Measurements from ENCODE around the gene HTT-AS. TPM values are rescaled to one million over a fixed set of nuclear protein-coding genes. Genes with fewer than 3 reads are reported as not detected.

The HTT-AS gene
- total and polyA plus RNA-seq, 2 of the 13 experiments (the other 11 are each of a cell fraction or from before 2014, with no cell fraction given), result not detected

DNA sequence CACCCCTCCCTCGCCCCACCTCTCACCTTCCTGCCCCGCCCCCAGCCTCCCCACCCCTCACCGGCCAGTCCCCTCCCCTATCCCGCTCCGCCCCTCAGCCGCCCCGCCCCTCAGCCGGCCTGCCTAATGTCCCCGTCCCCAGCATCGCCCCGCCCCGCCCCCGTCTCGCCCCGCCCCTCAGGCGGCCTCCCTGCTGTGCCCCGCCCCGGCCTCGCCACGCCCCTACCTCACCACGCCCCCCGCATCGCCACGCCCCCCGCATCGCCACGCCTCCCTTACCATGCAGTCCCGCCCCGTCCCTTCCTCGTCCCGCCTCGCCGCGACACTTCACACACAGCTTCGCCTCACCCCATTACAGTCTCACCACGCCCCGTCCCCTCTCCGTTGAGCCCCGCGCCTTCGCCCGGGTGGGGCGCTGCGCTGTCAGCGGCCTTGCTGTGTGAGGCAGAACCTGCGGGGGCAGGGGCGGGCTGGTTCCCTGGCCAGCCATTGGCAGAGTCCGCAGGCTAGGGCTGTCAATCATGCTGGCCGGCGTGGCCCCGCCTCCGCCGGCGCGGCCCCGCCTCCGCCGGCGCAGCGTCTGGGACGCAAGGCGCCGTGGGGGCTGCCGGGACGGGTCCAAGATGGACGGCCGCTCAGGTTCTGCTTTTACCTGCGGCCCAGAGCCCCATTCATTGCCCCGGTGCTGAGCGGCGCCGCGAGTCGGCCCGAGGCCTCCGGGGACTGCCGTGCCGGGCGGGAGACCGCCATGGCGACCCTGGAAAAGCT lies at the start of gene HTT-AS, which contains the start of gene HTT (continued):
- no peak for TF ChIP-seq ZNF652 (CRISPR knock-in tag; IDR thresholded peaks at IDR 0.05; ENCODE audit: borderline replicate concordance, low read depth)
- no peak for TF ChIP-seq ZNF326 (CRISPR knock-in tag; IDR thresholded peaks at IDR 0.05; ENCODE audit: borderline replicate concordance)
- TF ChIP-seq JUN (CRISPR knock-in tag; IDR thresholded peaks at IDR 0.05), result no peak
- TF ChIP-seq ZNF761 (CRISPR knock-in tag; conservative IDR thresholded peaks at IDR 0.05), result no peak
- TF ChIP-seq SSRP1 (CRISPR knock-in tag; IDR thresholded peaks at IDR 0.05), result no peak
- TF ChIP-seq MXI1 (IDR thresholded peaks at IDR 0.05; ENCODE audit: borderline replicate concordance, low read depth, low read length), result peak; percentile 58; the same call in 1 of the 3 replicates
- TF ChIP-seq YEATS2 (CRISPR knock-in tag; IDR thresholded peaks at IDR 0.05; ENCODE audit: borderline replicate concordance), result no peak
- TF ChIP-seq ZNF839 (CRISPR knock-in tag; IDR thresholded peaks at IDR 0.05; ENCODE audit: borderline replicate concordance), result peak; percentile 40; the same call in 1 of the 2 replicates
- TF ChIP-seq NFE2L1 (CRISPR knock-in tag; IDR thresholded peaks at IDR 0.05; ENCODE audit: borderline replicate concordance), result no peak
- TF ChIP-seq MNT (IDR thresholded peaks at IDR 0.05), result peak; percentile 52
- TF ChIP-seq HOXA9 (CRISPR knock-in tag; IDR thresholded peaks at IDR 0.05; ENCODE audit: borderline replicate concordance), result peak; percentile 82
- no peak for TF ChIP-seq HES4 (CRISPR knock-in tag; IDR thresholded peaks at IDR 0.05; ENCODE audit: borderline replicate concordance)
- TF ChIP-seq, protein P1, sequence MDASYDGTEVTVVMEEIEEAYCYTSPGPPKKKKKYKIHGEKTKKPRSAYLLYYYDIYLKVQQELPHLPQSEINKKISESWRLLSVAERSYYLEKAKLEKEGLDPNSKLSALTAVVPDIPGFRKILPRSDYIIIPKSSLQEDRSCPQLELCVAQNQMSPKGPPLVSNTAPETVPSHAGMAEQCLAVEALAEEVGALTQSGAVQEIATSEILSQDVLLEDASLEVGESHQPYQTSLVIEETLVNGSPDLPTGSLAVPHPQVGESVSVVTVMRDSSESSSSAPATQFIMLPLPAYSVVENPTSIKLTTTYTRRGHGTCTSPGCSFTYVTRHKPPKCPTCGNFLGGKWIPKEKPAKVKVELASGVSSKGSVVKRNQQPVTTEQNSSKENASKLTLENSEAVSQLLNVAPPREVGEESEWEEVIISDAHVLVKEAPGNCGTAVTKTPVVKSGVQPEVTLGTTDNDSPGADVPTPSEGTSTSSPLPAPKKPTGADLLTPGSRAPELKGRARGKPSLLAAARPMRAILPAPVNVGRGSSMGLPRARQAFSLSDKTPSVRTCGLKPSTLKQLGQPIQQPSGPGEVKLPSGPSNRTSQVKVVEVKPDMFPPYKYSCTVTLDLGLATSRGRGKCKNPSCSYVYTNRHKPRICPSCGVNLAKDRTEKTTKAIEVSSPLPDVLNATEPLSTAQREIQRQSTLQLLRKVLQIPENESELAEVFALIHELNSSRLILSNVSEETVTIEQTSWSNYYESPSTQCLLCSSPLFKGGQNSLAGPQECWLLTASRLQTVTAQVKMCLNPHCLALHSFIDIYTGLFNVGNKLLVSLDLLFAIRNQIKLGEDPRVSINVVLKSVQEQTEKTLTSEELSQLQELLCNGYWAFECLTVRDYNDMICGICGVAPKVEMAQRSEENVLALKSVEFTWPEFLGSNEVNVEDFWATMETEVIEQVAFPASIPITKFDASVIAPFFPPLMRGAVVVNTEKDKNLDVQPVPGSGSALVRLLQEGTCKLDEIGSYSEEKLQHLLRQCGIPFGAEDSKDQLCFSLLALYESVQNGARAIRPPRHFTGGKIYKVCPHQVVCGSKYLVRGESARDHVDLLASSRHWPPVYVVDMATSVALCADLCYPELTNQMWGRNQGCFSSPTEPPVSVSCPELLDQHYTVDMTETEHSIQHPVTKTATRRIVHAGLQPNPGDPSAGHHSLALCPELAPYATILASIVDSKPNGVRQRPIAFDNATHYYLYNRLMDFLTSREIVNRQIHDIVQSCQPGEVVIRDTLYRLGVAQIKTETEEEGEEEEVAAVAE (CRISPR knock-in tag; IDR thresholded peaks at IDR 0.05; ENCODE audit: borderline replicate concordance), result no peak
- no peak for TF ChIP-seq MTF1 (CRISPR knock-in tag; IDR thresholded peaks at IDR 0.05)
- TF ChIP-seq ZNF430 (CRISPR knock-in tag; IDR thresholded peaks at IDR 0.05), result no peak
- TF ChIP-seq AHR (CRISPR knock-in tag; IDR thresholded peaks at IDR 0.05), result no peak
- TF ChIP-seq, protein P2, sequence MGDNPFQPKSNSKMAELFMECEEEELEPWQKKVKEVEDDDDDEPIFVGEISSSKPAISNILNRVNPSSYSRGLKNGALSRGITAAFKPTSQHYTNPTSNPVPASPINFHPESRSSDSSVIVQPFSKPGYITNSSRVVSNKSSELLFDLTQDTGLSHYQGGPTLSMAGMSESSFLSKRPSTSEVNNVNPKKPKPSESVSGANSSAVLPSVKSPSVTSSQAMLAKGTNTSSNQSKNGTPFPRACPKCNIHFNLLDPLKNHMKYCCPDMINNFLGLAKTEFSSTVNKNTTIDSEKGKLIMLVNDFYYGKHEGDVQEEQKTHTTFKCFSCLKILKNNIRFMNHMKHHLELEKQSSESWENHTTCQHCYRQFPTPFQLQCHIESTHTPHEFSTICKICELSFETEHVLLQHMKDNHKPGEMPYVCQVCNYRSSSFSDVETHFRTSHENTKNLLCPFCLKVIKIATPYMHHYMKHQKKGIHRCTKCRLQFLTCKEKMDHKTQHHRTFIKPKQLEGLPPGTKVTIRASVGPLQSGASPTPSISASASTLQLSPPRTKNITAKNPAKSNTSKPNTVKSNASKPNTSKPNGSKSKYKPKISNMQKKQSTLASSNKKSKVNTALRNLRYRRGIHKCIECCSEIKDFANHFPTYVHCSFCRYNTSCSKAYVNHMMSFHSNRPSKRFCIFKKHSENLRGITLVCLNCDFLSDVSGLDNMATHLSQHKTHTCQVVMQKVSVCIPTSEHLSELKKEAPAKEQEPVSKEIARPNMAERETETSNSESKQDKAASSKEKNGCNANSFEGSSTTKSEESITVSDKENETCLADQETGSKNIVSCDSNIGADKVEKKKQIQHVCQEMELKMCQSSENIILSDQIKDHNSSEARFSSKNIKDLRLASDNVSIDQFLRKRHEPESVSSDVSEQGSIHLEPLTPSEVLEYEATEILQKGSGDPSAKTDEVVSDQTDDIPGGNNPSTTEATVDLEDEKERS (CRISPR knock-in tag; IDR thresholded peaks at IDR 0.05), result no peak
- TF ChIP-seq, protein P3, sequence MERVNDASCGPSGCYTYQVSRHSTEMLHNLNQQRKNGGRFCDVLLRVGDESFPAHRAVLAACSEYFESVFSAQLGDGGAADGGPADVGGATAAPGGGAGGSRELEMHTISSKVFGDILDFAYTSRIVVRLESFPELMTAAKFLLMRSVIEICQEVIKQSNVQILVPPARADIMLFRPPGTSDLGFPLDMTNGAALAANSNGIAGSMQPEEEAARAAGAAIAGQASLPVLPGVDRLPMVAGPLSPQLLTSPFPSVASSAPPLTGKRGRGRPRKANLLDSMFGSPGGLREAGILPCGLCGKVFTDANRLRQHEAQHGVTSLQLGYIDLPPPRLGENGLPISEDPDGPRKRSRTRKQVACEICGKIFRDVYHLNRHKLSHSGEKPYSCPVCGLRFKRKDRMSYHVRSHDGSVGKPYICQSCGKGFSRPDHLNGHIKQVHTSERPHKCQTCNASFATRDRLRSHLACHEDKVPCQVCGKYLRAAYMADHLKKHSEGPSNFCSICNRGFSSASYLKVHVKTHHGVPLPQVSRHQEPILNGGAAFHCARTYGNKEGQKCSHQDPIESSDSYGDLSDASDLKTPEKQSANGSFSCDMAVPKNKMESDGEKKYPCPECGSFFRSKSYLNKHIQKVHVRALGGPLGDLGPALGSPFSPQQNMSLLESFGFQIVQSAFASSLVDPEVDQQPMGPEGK (CRISPR knock-in tag; IDR thresholded peaks at IDR 0.05), result peak; percentile 63; the same call in 1 of the 2 replicates
- TF ChIP-seq ZNF160 (CRISPR knock-in tag; IDR thresholded peaks at IDR 0.05), result no peak
